ENCODE results near the gene DNAH3.

The DNAH3 gene

DNA sequence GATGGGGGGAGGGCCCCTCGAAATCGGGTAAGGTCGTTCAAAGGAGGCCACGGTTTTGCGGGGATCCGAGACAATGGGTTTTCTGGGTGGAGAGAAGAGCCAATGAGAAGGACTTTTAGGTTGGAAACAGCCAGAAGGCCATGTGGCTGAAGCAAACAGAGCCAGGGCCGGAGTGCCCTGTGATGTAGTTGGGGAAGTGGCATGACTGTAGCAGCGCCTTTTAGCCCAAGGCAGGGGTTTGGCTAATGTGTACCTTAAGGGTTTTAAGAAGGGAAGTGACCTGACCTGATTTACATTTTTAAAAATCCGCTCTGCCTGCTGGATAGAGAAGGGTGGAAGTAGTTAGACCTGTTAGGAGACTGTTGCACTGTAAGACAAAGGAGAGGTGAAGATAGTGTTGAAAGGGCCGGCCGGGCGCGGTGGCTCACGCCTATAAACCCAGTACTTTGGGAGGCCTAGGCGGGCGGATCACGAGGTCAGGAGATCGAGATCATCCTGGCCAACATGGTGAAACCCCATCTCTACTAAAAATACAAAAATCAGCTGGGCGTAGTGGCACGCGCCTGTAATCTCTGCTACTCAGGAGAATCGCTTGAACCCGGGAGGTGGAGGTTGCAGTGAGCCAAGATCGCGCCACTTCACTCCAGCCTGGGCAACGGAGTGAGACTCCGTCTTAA is 249.1 kb downstream of the DNAH3 start:
- DNase-seq = no peak

DNA sequence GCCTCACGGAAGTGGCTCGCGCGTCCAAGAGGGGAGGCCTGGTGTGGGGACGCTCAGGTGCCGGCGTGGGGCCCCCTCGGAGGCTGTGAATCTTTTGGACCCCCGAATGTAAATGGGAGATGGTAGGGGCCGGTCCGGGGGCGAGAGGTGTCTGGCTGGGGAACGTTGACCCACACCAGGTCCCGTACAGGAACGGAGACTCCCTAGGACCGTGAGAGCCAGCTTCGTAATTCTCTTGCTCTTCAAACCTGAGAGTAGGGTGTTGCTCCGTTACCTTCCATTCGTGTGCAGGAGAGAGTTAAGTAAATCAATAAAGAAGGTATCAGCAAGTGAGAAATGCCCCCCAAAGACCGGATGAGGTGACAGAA is 249.6 kb downstream of the DNAH3 start:
- no peak for DNase-seq

DNA sequence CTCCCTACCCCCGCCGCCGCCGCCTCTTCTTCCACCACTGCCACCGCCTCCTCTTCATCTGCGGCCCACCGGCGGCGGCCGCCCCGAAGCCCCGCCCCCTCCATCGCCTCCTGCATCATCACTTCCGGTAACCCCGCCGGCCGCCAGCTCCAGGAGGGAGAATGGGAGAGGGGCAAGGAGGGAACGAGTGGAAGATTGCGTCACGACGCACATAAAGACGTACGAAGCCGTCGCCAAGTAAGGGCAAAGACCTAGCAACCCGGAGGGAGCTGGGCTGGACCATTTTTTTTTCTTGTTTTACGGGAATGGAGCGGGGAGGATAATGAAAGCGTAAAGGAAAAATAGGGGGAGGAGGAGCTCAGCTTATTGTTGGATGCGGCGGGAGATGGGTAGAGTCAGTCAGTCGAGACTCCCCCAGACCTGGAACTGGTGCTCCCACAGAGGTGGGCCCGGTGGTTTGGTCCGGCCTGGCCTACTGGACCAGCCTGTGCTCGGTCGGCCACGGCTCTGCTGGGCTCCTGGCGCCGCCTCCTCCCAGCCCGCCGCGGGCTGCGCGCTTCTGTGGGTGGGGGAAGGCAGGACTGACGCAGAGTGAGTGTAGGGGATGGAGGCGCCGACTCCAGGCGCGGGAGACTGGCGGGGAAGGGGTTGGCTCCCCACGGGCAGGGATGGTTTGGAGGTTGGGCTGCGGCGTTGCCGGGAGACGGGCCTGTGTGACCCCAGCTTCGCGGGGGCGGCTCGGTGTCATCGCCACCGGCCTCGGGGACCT is 250.2 kb downstream of the DNAH3 start, which contains the start of the genes DCUN1D3 and LYRM1:
DCUN1D3 (minus strand) TSS at position 60 of the 769 bp plus-strand sequence. CDS start 37,820 bp downstream, outside the sequence.
LYRM1 (plus strand) TSS at position 473 of the 769 bp plus-strand sequence. CDS start 14,785 bp downstream, outside the sequence.
- DNase-seq = peak; percentile 87

DNA sequence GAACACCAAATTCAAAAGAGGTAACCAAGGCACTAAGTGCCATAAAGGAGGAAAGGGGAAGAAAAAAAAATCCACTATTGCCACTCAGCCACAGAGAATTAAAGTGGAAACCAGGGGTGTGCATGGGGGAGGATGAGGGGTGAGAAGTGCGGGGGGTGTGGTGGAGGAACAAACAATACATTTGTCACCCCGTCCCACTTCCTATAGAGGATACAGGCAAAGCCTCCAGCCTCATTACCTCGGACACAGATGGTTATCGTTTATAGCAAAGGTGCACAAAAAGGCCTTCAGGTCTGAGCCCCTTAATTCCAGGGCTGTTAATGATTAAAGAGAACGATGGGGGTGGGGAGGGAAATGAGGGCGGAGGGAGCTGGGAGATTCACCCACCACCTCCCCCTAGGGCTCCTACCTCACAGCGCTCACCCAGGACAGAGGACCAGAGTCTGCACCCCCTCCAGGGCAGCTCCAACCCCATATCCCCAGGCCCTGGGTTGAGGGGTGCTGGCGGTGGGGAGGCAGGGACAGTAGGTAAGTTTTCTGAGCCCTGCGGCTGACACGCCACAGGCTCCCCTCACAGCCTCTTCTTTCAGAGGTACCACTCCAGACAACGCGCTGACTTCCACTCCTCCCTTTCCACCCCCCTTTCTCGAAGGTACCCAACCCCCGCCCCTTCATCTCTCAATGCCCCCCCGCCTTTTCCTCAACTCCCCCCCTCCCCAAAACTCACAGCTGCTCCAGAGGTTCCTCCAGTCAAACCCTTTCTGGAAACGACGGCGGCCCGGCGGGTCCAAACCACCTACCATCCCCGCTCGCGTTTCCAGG is 251.0 kb downstream of the DNAH3 start:
- no peak for DNase-seq

DNA sequence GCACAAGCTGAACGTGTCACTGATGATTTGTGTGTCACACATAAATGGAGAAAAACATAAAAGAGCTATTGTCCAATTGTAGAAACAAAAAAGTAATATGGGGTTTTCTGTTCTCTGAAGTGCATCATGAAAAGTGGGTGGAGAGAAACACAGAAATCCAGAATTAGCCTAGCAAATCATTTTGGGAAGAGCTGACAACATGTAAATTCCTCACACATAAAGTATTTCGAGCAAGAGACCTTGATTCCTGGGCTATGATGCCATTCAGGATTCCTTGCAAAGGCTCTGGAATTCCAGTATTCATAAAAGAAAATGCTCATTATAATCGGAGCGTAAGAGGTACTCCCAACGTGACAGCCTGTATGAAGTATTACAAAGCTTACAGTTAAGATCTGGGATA is 251.6 kb downstream of the DNAH3 start:
- no peak for DNase-seq

- no peak for DNase-seq
Observed at GRCh38 chr16:20897922-20898321, 252.7 kb downstream of the DNAH3 start.

DNA sequence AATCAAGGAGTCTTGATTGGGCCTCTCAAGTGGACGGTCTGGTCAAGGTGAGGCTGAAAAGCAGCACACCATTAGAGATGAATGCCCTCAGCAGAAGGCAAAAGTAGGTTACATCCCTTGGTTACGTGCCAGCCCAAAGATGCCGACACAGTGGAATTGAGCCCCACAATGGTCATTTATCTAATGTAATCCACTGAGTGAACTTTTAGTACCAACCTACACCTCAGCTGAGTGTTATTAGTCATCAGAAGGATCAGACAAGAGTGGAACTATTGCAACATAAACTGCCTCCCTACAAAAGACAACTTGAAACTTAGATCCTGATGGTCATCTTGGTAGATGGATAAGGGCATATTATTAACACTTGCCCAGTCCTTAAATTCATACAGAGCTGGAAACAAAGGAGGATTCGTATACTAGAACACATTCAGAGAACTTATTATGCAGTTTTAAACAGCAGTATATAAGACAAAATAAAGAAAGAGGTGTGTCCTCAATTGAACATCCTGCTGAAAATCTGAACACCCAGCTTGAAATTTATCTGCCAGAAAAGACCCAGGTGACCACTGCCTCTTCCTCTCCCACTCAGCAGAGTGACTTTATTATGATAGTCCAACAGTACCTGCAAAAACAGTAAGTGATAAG is 253.3 kb downstream of the DNAH3 start:
- DNase-seq = no peak

DNA sequence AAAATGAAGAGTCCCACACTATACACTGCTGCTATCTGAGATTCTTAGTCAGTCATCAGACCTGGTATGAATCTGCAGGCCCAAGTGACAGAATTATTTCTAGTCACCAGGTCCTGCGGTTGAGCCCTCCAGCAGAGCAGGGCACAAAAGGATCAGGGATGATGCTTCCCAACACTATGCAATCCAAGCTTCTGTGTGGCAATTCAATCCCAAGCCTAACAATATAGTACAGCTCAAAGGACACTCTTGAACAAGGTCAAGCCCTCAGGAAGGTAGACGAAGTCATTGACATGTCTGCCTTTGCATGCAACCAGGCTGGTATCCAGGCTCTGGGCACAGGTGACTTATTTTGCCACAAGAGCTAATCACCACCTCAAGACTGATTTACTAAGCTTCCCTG is 256.3 kb downstream of the DNAH3 start:
- no peak for DNase-seq

DNA sequence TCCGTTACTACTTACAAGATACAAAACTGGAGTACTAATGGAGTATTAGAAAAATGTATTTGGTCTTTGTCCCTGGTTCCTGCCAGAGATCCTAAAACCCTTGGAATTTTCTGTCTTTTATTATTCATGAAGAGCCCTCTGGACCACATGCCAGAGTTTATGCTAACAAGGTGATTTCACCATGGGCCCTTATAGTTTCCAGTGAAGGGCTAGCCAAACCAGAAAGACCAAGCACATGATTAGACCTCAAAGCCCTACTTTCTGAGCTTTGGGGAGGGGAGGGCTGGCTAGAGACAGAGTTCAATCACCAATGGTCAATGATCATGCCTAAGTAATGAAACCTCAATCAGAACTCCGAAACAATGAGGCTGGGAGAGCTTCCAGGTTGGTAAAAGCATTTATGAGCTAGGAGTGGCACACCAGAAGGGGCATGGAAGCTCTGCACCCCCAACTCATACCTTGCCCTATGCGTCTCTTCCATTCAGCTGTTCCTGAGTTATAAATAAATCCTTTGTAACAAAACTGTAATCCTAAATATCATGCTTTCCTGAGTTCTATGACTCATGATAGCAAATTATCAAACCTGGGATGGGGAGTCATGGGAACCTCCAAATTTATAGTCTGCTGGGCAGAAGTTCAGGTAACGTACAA is 260.9 kb downstream of the DNAH3 start:
- DNase-seq = no peak

DNA sequence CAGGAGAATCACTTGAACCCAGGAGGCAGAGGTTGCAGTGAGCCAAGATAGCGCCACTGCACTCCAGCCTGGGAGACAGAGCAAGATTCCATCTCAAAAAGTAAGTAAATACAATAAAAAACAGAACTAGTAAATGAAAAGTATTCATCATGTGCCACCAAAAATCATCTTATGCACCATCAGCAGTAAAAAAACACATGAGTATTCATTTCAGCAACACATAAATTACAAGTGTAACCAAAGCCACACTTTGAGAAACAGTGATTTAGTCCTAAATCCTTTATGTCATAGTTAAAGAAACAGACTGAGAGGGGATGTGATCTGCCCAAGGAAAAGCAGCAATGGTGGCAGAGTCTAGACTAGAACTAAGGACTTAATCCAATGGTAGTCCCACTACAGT is 263.4 kb downstream of the DNAH3 start:
- no peak for DNase-seq

GRCh38 chr16:20886320-20886719 is 264.3 kb downstream of the DNAH3 start:
- no peak for DNase-seq

DNA sequence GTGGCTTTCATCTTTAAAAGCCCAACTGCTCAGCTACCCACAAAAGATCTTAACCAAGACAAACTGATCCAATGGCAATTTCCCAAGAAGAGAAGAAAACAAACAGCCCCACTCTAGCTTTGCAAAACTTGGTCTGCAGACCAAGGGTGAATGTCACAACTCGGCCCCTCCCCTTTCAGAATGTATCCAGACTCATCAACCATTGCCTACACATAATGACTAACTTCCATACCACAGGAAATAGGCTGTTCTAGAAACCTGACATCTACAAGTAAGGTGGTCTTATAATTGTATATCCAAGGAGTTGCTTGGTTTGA is 266.4 kb downstream of the DNAH3 start:
- no peak for DNase-seq

- DNase-seq = no peak
Observed at GRCh38 chr16:20883554-20884239, 266.9 kb downstream of the DNAH3 start.

Measured in NCI-H1694 treated with DMSO at 0.1 percent for 48 hours (cell line).